H9 (cell line): Measurements from ENCODE around the gene ARL13B. TPM values are rescaled to one million over a fixed set of nuclear protein-coding genes. Genes with fewer than 3 reads are reported as not detected.
"Not testable (repeated sequence)": the region's sequence is repeated elsewhere in the genome, so short reads cannot be mapped to it uniquely, and the experiment has no call there.

Experiments
- DNase-seq: peaks from one replicate; pipeline ENCODE4 v3.0.0-alpha.2; 2017
- H2AFZ ChIP-seq: one replicate; pipeline ENCODE4 v1.6.1; 2013; ENCODE audit warnings: mild to moderate bottlenecking, low read length, control low read depth, moderate library complexity
- H2AK5ac ChIP-seq: 2 replicates; pipeline ENCODE4 v1.6.1; 2013; ENCODE audit warnings: low read length, control low read depth, mixed read lengths; ENCODE audit not compliant: insufficient read length
- H2BK120ac ChIP-seq: one replicate; pipeline ENCODE4 v1.6.1; 2013; ENCODE audit warnings: low read depth, mild to moderate bottlenecking, low read length, control low read depth, inconsistent platforms; ENCODE audit not compliant: poor library complexity, severe bottlenecking
- H2BK12ac ChIP-seq: 2 replicates; pipeline ENCODE4 v1.6.1; 2013; ENCODE audit warnings: low read length, control low read depth, mixed read lengths, low read depth; ENCODE audit not compliant: insufficient read length
- H2BK15ac ChIP-seq: 2 replicates; pipeline ENCODE4 v1.6.1; 2013; ENCODE audit warnings: low read depth, low read length, control low read depth
- H2BK20ac ChIP-seq: one replicate; pipeline ENCODE4 v1.6.1; 2013; ENCODE audit warnings: low read depth, mild to moderate bottlenecking, low read length, control low read depth, inconsistent platforms; ENCODE audit not compliant: poor library complexity, severe bottlenecking
- H2BK5ac ChIP-seq: 2 replicates; pipeline ENCODE4 v1.6.1; 2013; ENCODE audit warnings: low read length, control low read depth, mixed read lengths; ENCODE audit not compliant: insufficient read length
- H3K14ac ChIP-seq: 2 replicates; pipeline ENCODE4 v1.6.1; 2013; ENCODE audit warnings: low read length, control low read depth; ENCODE audit not compliant: insufficient read depth
- H3K18ac ChIP-seq: 2 replicates; pipeline ENCODE4 v1.6.1; 2013; ENCODE audit warnings: low read depth, mild to moderate bottlenecking, mixed read lengths, low read length, control low read depth; ENCODE audit not compliant: insufficient read length
- H3K23ac ChIP-seq: 2 replicates; pipeline ENCODE4 v1.6.1; 2013; ENCODE audit warnings: low read length, control low read depth, mixed read lengths, low read depth; ENCODE audit not compliant: insufficient read length
- H3K23me2 ChIP-seq: 2 replicates; pipeline ENCODE4 v1.6.1; 2013; ENCODE audit warnings: low read depth, mild to moderate bottlenecking, mixed read lengths, low read length, control low read depth; ENCODE audit not compliant: insufficient read length, poor library complexity, severe bottlenecking
- H3K27ac ChIP-seq: 2 replicates; pipeline ENCODE4 v1.5.1; 2013; ENCODE audit warnings: low read length, control low read depth, mixed read lengths, low read depth; ENCODE audit not compliant: insufficient read length
- H3K27me3 ChIP-seq: 2 replicates; pipeline ENCODE4 v1.6.1; 2013; ENCODE audit warnings: low read length, control low read depth, inconsistent platforms; ENCODE audit not compliant: insufficient read depth
- H3K4ac ChIP-seq: 2 replicates; pipeline ENCODE4 v1.6.1; 2013; ENCODE audit warnings: low read depth, mild to moderate bottlenecking, control low read depth, inconsistent platforms, low read length, moderate library complexity
- H3K4me1 ChIP-seq: 2 replicates; pipeline ENCODE4 v1.6.1; 2013; ENCODE audit warnings: low read length, control low read depth, inconsistent platforms; ENCODE audit not compliant: insufficient read depth
- H3K4me2 ChIP-seq: 2 replicates; pipeline ENCODE4 v1.6.1; 2013; ENCODE audit warnings: low read length, control low read depth, mixed read lengths; ENCODE audit not compliant: insufficient read length, insufficient read depth
- H3K56ac ChIP-seq: 2 replicates; pipeline ENCODE4 v1.6.1; 2013; ENCODE audit warnings: low read depth, mild to moderate bottlenecking, mixed read lengths, low read length, control low read depth; ENCODE audit not compliant: insufficient read length
- H3K79me1 ChIP-seq: 2 replicates; pipeline ENCODE4 v1.6.1; 2013; ENCODE audit warnings: low read depth, mild to moderate bottlenecking, moderate library complexity, low read length, control low read depth, inconsistent platforms; ENCODE audit not compliant: insufficient read depth, poor library complexity, severe bottlenecking
- H3K79me2 ChIP-seq: 2 replicates; pipeline ENCODE4 v1.6.1; 2013; ENCODE audit warnings: low read length, control low read depth, inconsistent platforms; ENCODE audit not compliant: insufficient read depth
- H3K9ac ChIP-seq: 2 replicates; pipeline ENCODE4 v1.6.1; 2013; ENCODE audit warnings: low read length, control low read depth, mixed read lengths; ENCODE audit not compliant: insufficient read length; ENCODE audit errors: extremely low read depth
- H3K9me3 ChIP-seq: one replicate; pipeline ENCODE4 v1.6.1; 2013; ENCODE audit warnings: low read depth, low read length, inconsistent platforms; ENCODE audit not compliant: control insufficient read depth
- H3T11ph ChIP-seq: one replicate; pipeline ENCODE4 v1.6.1; 2013; ENCODE audit warnings: mild to moderate bottlenecking, low read length, control low read depth, inconsistent platforms
- H4K20me1 ChIP-seq: one replicate; pipeline ENCODE4 v1.6.1; 2013; ENCODE audit not compliant: control insufficient read depth, insufficient read length, insufficient read depth
- H4K5ac ChIP-seq: 2 replicates; pipeline ENCODE4 v1.6.1; 2013; ENCODE audit warnings: low read depth, mild to moderate bottlenecking, mixed read lengths, low read length, control low read depth; ENCODE audit not compliant: insufficient read length
- H4K8ac ChIP-seq: replicated peaks from 2 replicates; pipeline ENCODE4 v1.6.1; 2013; ENCODE audit warnings: low read length, control low read depth, mixed read lengths, low read depth; ENCODE audit not compliant: insufficient read length
- H4K91ac ChIP-seq: 2 replicates; pipeline ENCODE4 v1.6.1; 2013; ENCODE audit warnings: low read depth, mild to moderate bottlenecking, moderate library complexity, mixed read lengths, low read length, control low read depth; ENCODE audit not compliant: insufficient read length
- H3K27ac Mint-ChIP-seq, 3 experiments: 2 replicates in 2 of 3; 3 replicates in 1 of 3; pipeline ENCODE4 v1.8.0; 2020 to 2021; ENCODE audit warnings: mixed read lengths in 3 of 3, mild to moderate bottlenecking in 1 of 3, moderate library complexity in 1 of 3
- H3K27me3 Mint-ChIP-seq: 2 replicates; pipeline ENCODE4 v1.8.0; 2021; ENCODE audit warnings: low read depth, mild to moderate bottlenecking, moderate library complexity, mixed read lengths
- H3K36me3 Mint-ChIP-seq, 3 experiments: 2 replicates in 2 of 3; 3 replicates in 1 of 3; pipeline ENCODE4 v1.8.0; 2020 to 2021; ENCODE audit warnings: low read depth in 3 of 3, mixed read lengths in 3 of 3; ENCODE audit not compliant: insufficient read depth in 1 of 3
- H3K4me1 Mint-ChIP-seq, 2 experiments: 2 replicates each; pipeline ENCODE4 v1.8.0; 2020; ENCODE audit warnings: mixed read lengths in 2 of 2
- H3K4me3 Mint-ChIP-seq, 2 experiments: 2 replicates in 1 of 2; 3 replicates in 1 of 2; pipeline ENCODE4 v1.8.0; 2020 to 2021; ENCODE audit warnings: mild to moderate bottlenecking in 2 of 2, mixed read lengths in 2 of 2, moderate library complexity in 1 of 2
- H3K9me3 Mint-ChIP-seq, 2 experiments: 2 replicates in 1 of 2; 3 replicates in 1 of 2; pipeline ENCODE4 v1.8.0; 2020; ENCODE audit warnings: mild to moderate bottlenecking in 2 of 2, mixed read lengths in 2 of 2, moderate library complexity in 1 of 2
- CTCF ChIP-seq: fragments of 200-600 bp; sonication (generic); conservative IDR thresholded peaks from 3 replicates; pipeline ENCODE4 v1.8.0; 2021; ENCODE audit warnings: antibody characterized with exemption, mild to moderate bottlenecking
- WGBS: extraction: QIAGEN DNeasy Blood & Tissue Kit; methylation state at CpG from one replicate; pipeline ENCODE4 v1.1.7; 2013; ENCODE audit warnings: missing lambda C conversion rate, low lambda C conversion rate, mixed read lengths; ENCODE audit not compliant: insufficient read length; ENCODE audit errors: extremely low coverage; 5-methylcytosine and 5-hydroxymethylcytosine counted together
- total RNA-seq: library from RNA; stranded (reverse); gene quantifications from 2 replicates; pipeline ENCODE4 v1.2.1, GENCODE V29; 2021

ARL13B gene
- total RNA-seq, 1 experiment from 2014 or later, result 7.9 TPM

GRCh38 chr3:94043285-94043684, 63.3 kb downstream of the ARL13B start:
- Mint-ChIP-seq H3K27me3 (no peaks in the 10 kb centered on the region; the same call in 1 of the 2 replicates), H3K27ac (no peak overlapping the region), H3K4me3 (no peak overlapping the region), H3K9me3 (peaks cover 26 to 34% of the 10 kb centered on the region in 2 experiments), H3K4me1 (no peaks in the 10 kb centered on the region), H3K36me3 (peaks cover 25 to 45% (median 27%) of the 10 kb centered on the region in 3 experiments)
- Histone ChIP-seq H2BK120ac (no peak overlapping the region), H3K56ac (no peak overlapping the region), H3K4ac (no peak overlapping the region), H3K9me3 (no peaks in the 10 kb centered on the region), H3K18ac (no peak overlapping the region), H4K20me1 (no peaks in the 10 kb centered on the region), H4K8ac (no peak overlapping the region), H3K14ac (no peak overlapping the region), H3T11ph (no peak overlapping the region), H2BK20ac (no peak overlapping the region), H2BK12ac (no peak overlapping the region), H3K23ac (no peak overlapping the region), H3K4me2 (no peak overlapping the region), H2BK5ac (no peak overlapping the region), H4K5ac (no peak overlapping the region), H3K79me1 (no peaks in the 10 kb centered on the region), H3K9ac (no peak overlapping the region), H3K79me2 (no peaks in the 10 kb centered on the region), H2AFZ (no peak overlapping the region), H2BK15ac (no peak overlapping the region), H3K27ac (no peak overlapping the region), H2AK5ac (no peak overlapping the region), H3K23me2 (no peaks in the 10 kb centered on the region), H4K91ac (no peak overlapping the region), H3K4me1 (no peaks in the 10 kb centered on the region), H3K27me3 (no peaks in the 10 kb centered on the region)
- no CpG with 5 or more reads among the region's 1 CpG for WGBS
- TF ChIP-seq CTCF, result no peak
- DNase-seq, result no peak

- not testable (repeated sequence) for H3K14ac ChIP-seq, H3K27ac ChIP-seq, H3K79me1 ChIP-seq, H3K9ac ChIP-seq, H3K4me1 ChIP-seq, H2BK15ac ChIP-seq, H3K79me2 ChIP-seq, H3K9me3 ChIP-seq, H2AK5ac ChIP-seq, H3K27ac Mint-ChIP-seq, H3K56ac ChIP-seq, H3K4me2 ChIP-seq, H3K4me3 Mint-ChIP-seq, H4K8ac ChIP-seq, H3K4me1 Mint-ChIP-seq, H3K23ac ChIP-seq, H3K18ac ChIP-seq, H3K4ac ChIP-seq, H3K27me3 ChIP-seq, H4K91ac ChIP-seq, H3K23me2 ChIP-seq, H4K5ac ChIP-seq, DNase-seq, H2BK20ac ChIP-seq, H3T11ph ChIP-seq, H2BK5ac ChIP-seq, H4K20me1 ChIP-seq, H2BK12ac ChIP-seq, H2AFZ ChIP-seq, H3K27me3 Mint-ChIP-seq, H2BK120ac ChIP-seq
- no CpG with 5 or more reads among the region's 61 CpGs for WGBS
- peaks cover 25 to 45% (median 27%) of the 10 kb centered on the region in 3 experiments for H3K36me3 Mint-ChIP-seq
- H3K9me3 Mint-ChIP-seq, result peaks cover 26 to 34% of the 10 kb centered on the region in 2 experiments
Measured at GRCh38 chr3:94044100-94044936, 64.4 kb downstream of the ARL13B start.
